Endothelial cell of umbilical vein (primary cell): ENCODE results near the gene CCDC172. TPM values are rescaled to one million over a fixed set of nuclear protein-coding genes. Genes with fewer than 3 reads are reported as not detected.

Experiments
- BruUV-seq: library from RNA; stranded (reverse); fragments of 400-500 nt; replicated peaks from 2 replicates; lab custom pipeline; 2021; lab: Mats Ljungman, UMichigan
- CTCF ChIA-PET: fragments of 300-600, 350-600 bp; sonication (Branson Sonifier 250); formaldehyde crosslinking; loops from one replicate; lab custom pipeline; 2021; ENCODE audit warnings: antibody characterized with exemption, inconsistent platforms; lab: Charles Lee
- POLR2A ChIA-PET: fragments of 300-600, 350-600 bp; sonication (Branson Sonifier 250); formaldehyde crosslinking; loops from one replicate; lab custom pipeline; 2021; ENCODE audit warnings: antibody characterized with exemption, inconsistent platforms; lab: Charles Lee
- DNase-seq: peaks from one replicate; pipeline ENCODE4 v3.0.0-alpha.2; 2011; ENCODE audit warnings: low read depth, low spot score
- FAIRE-seq: peaks from 2 replicates; lab custom pipeline; 2011; peaks lifted over from hg19 to GRCh38; lab: Jason Lieb, UNC
- H2AFZ ChIP-seq: 2 replicates; pipeline ENCODE4 v1.6.0; 2012; ENCODE audit warnings: low read depth, low read length, control low read depth, inconsistent platforms
- H3K27ac ChIP-seq: 2 replicates; pipeline ENCODE4 v1.5.1; 2011; ENCODE audit warnings: low read depth, mild to moderate bottlenecking, control low read depth, low read length, moderate library complexity; ENCODE audit not compliant: insufficient read depth
- H3K27me3 ChIP-seq, 2 experiments: 2 replicates each; pipeline versions ENCODE4 v1.6.0 to v1.6.1; 2011; ENCODE audit warnings: low read length in 2 of 2, mixed read lengths in 1 of 2; ENCODE audit not compliant: control insufficient read depth in 2 of 2, insufficient read depth in 2 of 2
- H3K36me3 ChIP-seq, 2 experiments: 2 replicates in 1 of 2; 3 replicates in 1 of 2; pipeline ENCODE4 v1.5.1; 2011; ENCODE audit warnings: low read length in 2 of 2, mild to moderate bottlenecking in 1 of 2, moderate library complexity in 1 of 2; ENCODE audit not compliant: control insufficient read depth in 2 of 2, insufficient read depth in 2 of 2; ENCODE audit errors: extremely low read depth in 1 of 2
- H3K4me1 ChIP-seq: 3 replicates; pipeline ENCODE4 v1.5.1; 2011; ENCODE audit warnings: mild to moderate bottlenecking, low read length; ENCODE audit not compliant: control insufficient read depth, insufficient read depth; ENCODE audit errors: extremely low read depth
- H3K4me2 ChIP-seq: 2 replicates; pipeline ENCODE4 v1.6.1; 2011; ENCODE audit warnings: low read length, control low read depth, mixed read lengths; ENCODE audit not compliant: insufficient read depth
- H3K4me3 ChIP-seq, 3 experiments: fragments of 200-600 bp in 1 of 3; sonication (generic), shearing (Covaris generic) in 1 of 3; replicated peaks in 1 of 3; 2 replicates each; pipeline ENCODE4 v1.5.1; 2011 to 2016; ENCODE audit warnings: control low read depth in 3 of 3, low read length in 3 of 3, mild to moderate bottlenecking in 2 of 3, inconsistent platforms in 1 of 3, low read depth in 1 of 3, moderate library complexity in 1 of 3; ENCODE audit not compliant: insufficient read depth in 1 of 3
- H3K79me2 ChIP-seq: 2 replicates; pipeline ENCODE4 v1.6.0; 2012; ENCODE audit warnings: low read length, inconsistent platforms; ENCODE audit not compliant: control insufficient read depth, insufficient read depth
- H3K9ac ChIP-seq: replicated peaks from 2 replicates; pipeline ENCODE3; 2011; ENCODE audit warnings: low read length, control low read depth; ENCODE audit not compliant: insufficient read depth; ENCODE audit errors: extremely low read depth
- H3K9me1 ChIP-seq: replicated peaks from 3 replicates; pipeline ENCODE4 v1.6.0; 2011; ENCODE audit warnings: mild to moderate bottlenecking, low read length; ENCODE audit not compliant: control insufficient read depth, insufficient read depth; ENCODE audit errors: extremely low read depth
- H3K9me3 ChIP-seq: replicated peaks from 2 replicates; pipeline ENCODE4 v1.5.1; 2012; ENCODE audit warnings: low read length, inconsistent platforms; ENCODE audit not compliant: control insufficient read depth, insufficient read depth
- H4K20me1 ChIP-seq: replicated peaks from 2 replicates; pipeline ENCODE3; 2011; ENCODE audit warnings: mild to moderate bottlenecking, low read length; ENCODE audit not compliant: control insufficient read depth, insufficient read depth; ENCODE audit errors: extremely low read depth
- EZH2 ChIP-seq: IDR thresholded peaks from 2 replicates; pipeline ENCODE4 v1.6.1; 2012; ENCODE audit warnings: borderline replicate concordance, low read depth, mild to moderate bottlenecking, moderate library complexity, low read length, inconsistent platforms; ENCODE audit not compliant: severe bottlenecking
- FOS ChIP-seq: IDR thresholded peaks from 2 replicates; pipeline ENCODE4 v1.6.1; 2011; ENCODE audit warnings: mild to moderate bottlenecking, low read length, moderate library complexity, borderline replicate concordance; ENCODE audit not compliant: insufficient read depth
- GATA2 ChIP-seq: IDR thresholded peaks from 2 replicates; pipeline ENCODE4 v1.7.0; 2011; ENCODE audit warnings: low read depth, mild to moderate bottlenecking, moderate library complexity, mixed read lengths, low read length; ENCODE audit not compliant: insufficient read length, insufficient read depth
- JUN ChIP-seq: IDR thresholded peaks from 2 replicates; pipeline ENCODE4 v1.6.1; 2011; ENCODE audit warnings: borderline replicate concordance, low read depth; ENCODE audit not compliant: insufficient read length, insufficient read depth
- MYC ChIP-seq: IDR thresholded peaks from one replicate; pipeline ENCODE4 v1.6.1; 2011; ENCODE audit warnings: mild to moderate bottlenecking, low read depth, low read length
- POLR2A ChIP-seq: IDR thresholded peaks from 2 replicates; pipeline ENCODE4 v1.6.1; 2012; ENCODE audit warnings: low read depth, mild to moderate bottlenecking, control low read depth, low read length
- POLR2AphosphoS5 ChIP-seq: IDR thresholded peaks from 2 replicates; pipeline ENCODE4 v1.6.1; 2012; ENCODE audit warnings: low read depth, mild to moderate bottlenecking, control low read depth, low read length, moderate library complexity; ENCODE audit not compliant: insufficient read depth
- dilution Hi-C: fragments of 300-500 bp; cut with MboI; formaldehyde crosslinking; loops from one replicate; pipeline ENCODE4 v1.15.0; 2019; ENCODE audit warnings: low sequenced_read_pairs; ENCODE audit not compliant: extremely low pct_ligation_motif_present
- intact Hi-C: fragments of 100-400 bp; cut with micrococcal nuclease; formaldehyde crosslinking; loops from one replicate; pipeline ENCODE4 v1.10.0; 2022
- polyA plus RNA-seq, 4 experiments: library from polyadenylated mRNA; depleted of rRNA in 3 of 4; stranded (reverse) in 3 of 4; unstranded in 1 of 4; fragments of >200 nt; gene quantifications; 2 replicates each; pipeline versions ENCODE4 v1.2.1 to v1.2.3, GENCODE V29; 2011 to 2012; ENCODE audit warnings: missing spikeins in 1 of 4
- total RNA-seq: library from RNA; stranded (reverse); gene quantifications from 2 replicates; pipeline ENCODE4 v1.2.3, GENCODE V29; 2021
- TF ChIP-seq, protein P1 (sequence below): IDR thresholded peaks from 2 replicates; pipeline ENCODE4 v1.6.1; 2011; ENCODE audit not compliant: insufficient read depth, insufficient read length
- TF ChIP-seq, protein P2 (sequence below), 2 donors: IDR thresholded peaks; 1 replicate in 1 of 2; 2 replicates in 1 of 2; pipeline ENCODE4 v1.5.1; 2011; ENCODE audit warnings: low read length in 2 of 2, mild to moderate bottlenecking in 2 of 2, moderate library complexity in 2 of 2, control low read depth in 1 of 2, inconsistent platforms in 1 of 2, low read depth in 1 of 2; ENCODE audit not compliant: insufficient read depth in 1 of 2; ENCODE audit errors: extremely low read depth in 1 of 2

CCDC172 gene
- total and polyA plus RNA-seq, 2 donors (not counting 3 experiments of a cell fraction or from before 2014, with no cell fraction given) = not detected

DNA sequence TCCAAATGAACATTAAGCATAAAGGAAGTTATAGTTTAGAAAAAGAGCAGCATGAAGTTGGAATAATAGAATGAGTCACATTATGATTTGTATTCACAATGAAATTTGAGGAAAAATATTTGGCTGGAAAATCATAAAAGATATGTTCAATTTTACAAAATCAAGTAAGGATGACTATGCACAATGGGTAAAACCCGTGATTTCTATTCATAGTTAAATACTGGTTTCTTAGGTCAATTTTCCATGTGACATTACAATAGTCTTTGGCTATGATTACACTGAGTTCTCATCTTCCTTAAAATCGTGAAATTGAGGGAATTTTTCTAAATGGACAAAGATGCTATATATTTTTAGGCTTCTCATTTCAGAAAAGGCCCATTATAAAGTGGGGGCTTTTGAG is 17.4 kb upstream of the CCDC172 start:
- no peaks in the 10 kb centered on the region for H3K9me1 ChIP-seq
- H3K27ac ChIP-seq = no peak overlapping the region
- dilution Hi-C loops = no loop called here
- CTCF ChIA-PET = no interaction called here
- no peak overlapping the region for H3K9ac ChIP-seq
- H2AFZ ChIP-seq = no peak overlapping the region
- FAIRE-seq = no peak
- H3K27me3 ChIP-seq = no peaks in the 10 kb centered on the region
- no peak overlapping the region for H3K4me3 ChIP-seq
- DNase-seq = no peak
- no peaks in the 10 kb centered on the region for H3K9me3 ChIP-seq
- no peaks in the 10 kb centered on the region for H4K20me1 ChIP-seq
- no TSS peak for BruUV-seq
- H3K36me3 ChIP-seq = no peaks in the 10 kb centered on the region
- POLR2A ChIA-PET = no interaction called here
- TF ChIP-seq MYC (no peak), POLR2AphosphoS5 (no peak), GATA2 (no peak), EZH2 (no peak), POLR2A (no peak), FOS (no peak), JUN (no peak)
- TF ChIP-seq, protein P1, sequence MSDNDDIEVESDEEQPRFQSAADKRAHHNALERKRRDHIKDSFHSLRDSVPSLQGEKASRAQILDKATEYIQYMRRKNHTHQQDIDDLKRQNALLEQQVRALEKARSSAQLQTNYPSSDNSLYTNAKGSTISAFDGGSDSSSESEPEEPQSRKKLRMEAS = no peak
- TF ChIP-seq, protein P2, sequence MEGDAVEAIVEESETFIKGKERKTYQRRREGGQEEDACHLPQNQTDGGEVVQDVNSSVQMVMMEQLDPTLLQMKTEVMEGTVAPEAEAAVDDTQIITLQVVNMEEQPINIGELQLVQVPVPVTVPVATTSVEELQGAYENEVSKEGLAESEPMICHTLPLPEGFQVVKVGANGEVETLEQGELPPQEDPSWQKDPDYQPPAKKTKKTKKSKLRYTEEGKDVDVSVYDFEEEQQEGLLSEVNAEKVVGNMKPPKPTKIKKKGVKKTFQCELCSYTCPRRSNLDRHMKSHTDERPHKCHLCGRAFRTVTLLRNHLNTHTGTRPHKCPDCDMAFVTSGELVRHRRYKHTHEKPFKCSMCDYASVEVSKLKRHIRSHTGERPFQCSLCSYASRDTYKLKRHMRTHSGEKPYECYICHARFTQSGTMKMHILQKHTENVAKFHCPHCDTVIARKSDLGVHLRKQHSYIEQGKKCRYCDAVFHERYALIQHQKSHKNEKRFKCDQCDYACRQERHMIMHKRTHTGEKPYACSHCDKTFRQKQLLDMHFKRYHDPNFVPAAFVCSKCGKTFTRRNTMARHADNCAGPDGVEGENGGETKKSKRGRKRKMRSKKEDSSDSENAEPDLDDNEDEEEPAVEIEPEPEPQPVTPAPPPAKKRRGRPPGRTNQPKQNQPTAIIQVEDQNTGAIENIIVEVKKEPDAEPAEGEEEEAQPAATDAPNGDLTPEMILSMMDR (IDR thresholded peaks at IDR 0.05; ENCODE audit: extremely low read depth in 1 of 2, insufficient read depth in 1 of 2, low read depth in 1 of 2, low read length in 2 of 2) = no peak
- no peaks in the 10 kb centered on the region for H3K79me2 ChIP-seq
- no peak overlapping the region for H3K4me2 ChIP-seq
- H3K4me1 ChIP-seq = no peaks in the 10 kb centered on the region
- intact Hi-C loops = no loop called here
